Glutamatergic neuron (in vitro differentiated cells): ENCODE data around the gene PORCN. TPM values are rescaled to one million over a fixed set of nuclear protein-coding genes. Genes with fewer than 3 reads are reported as not detected.

ENCODE experiments used
- DNase-seq: peaks from one replicate; pipeline ENCODE4 v3.0.0; 2022
- H3K27ac Mint-ChIP-seq: one replicate; pipeline ENCODE4 v1.8.0; 2020; ENCODE audit warnings: mild to moderate bottlenecking, mixed read lengths, inconsistent platforms; ENCODE audit not compliant: unreplicated experiment
- H3K27me3 Mint-ChIP-seq: one replicate; pipeline ENCODE4 v1.8.0; 2020; ENCODE audit warnings: mild to moderate bottlenecking, moderate library complexity, mixed read lengths, inconsistent platforms; ENCODE audit not compliant: unreplicated experiment
- H3K36me3 Mint-ChIP-seq: one replicate; pipeline ENCODE4 v1.8.0; 2020; ENCODE audit warnings: mild to moderate bottlenecking, mixed read lengths, inconsistent platforms; ENCODE audit not compliant: unreplicated experiment
- H3K4me1 Mint-ChIP-seq: one replicate; pipeline ENCODE4 v1.8.0; 2020; ENCODE audit warnings: mild to moderate bottlenecking, low read depth, mixed read lengths, inconsistent platforms; ENCODE audit not compliant: unreplicated experiment
- H3K4me3 Mint-ChIP-seq: one replicate; pipeline ENCODE4 v1.8.0; 2020; ENCODE audit warnings: mild to moderate bottlenecking, mixed read lengths, inconsistent platforms; ENCODE audit not compliant: unreplicated experiment
- H3K9me3 Mint-ChIP-seq: one replicate; pipeline ENCODE4 v1.8.0; 2020; ENCODE audit warnings: mild to moderate bottlenecking, moderate library complexity, mixed read lengths, inconsistent platforms; ENCODE audit not compliant: unreplicated experiment
- CTCF ChIP-seq: fragments of 200-600 bp; sonication (generic); IDR thresholded peaks from one replicate; pipeline ENCODE4 v1.5.0; 2021; ENCODE audit not compliant: partially characterized antibody, unreplicated experiment
- total RNA-seq: library from RNA; stranded (reverse); fragmentation: NEBNext Ultra II Directional; extraction: Animal tissue kit (Norgen Biotek cat#: 25700); gene quantifications from one replicate; pipeline ENCODE4 v1.2.1, GENCODE V29; 2021; ENCODE audit not compliant: unreplicated experiment

Gene PORCN
- total RNA-seq, 1 donor from 2014 or later: 18.6 TPM

- Mint-ChIP-seq H3K27ac (no peak overlapping the region), H3K36me3 (no peaks in the 10 kb centered on the region), H3K4me3 (no peak overlapping the region), H3K9me3 (no peaks in the 10 kb centered on the region), H3K27me3 (peaks cover 1% of the 10 kb centered on the region), H3K4me1 (peaks cover 2% of the 10 kb centered on the region)
- peak; percentile 51 for DNase-seq
- TF ChIP-seq CTCF: no peak
Observed at GRCh38 chrX:48493890-48494364, 14.9 kb upstream of the PORCN start.

- TF ChIP-seq CTCF: no peak
- no peaks in the 10 kb centered on the region for H3K9me3 Mint-ChIP-seq
- H3K4me1 Mint-ChIP-seq: peaks cover 2% of the 10 kb centered on the region
- H3K27ac Mint-ChIP-seq: no peak overlapping the region
- DNase-seq: no peak
- H3K4me3 Mint-ChIP-seq: no peak overlapping the region
- peaks cover 1% of the 10 kb centered on the region for H3K27me3 Mint-ChIP-seq
- no peaks in the 10 kb centered on the region for H3K36me3 Mint-ChIP-seq
Observed at GRCh38 chrX:48496660-48497059, 12.1 kb upstream of the PORCN start.

GRCh38 chrX:48497871-48498270 lies 10.9 kb upstream of the PORCN start:
- Mint-ChIP-seq H3K27ac (peak overlapping the region; percentile 86), H3K4me3 (no peak overlapping the region), H3K9me3 (no peaks in the 10 kb centered on the region), H3K36me3 (no peaks in the 10 kb centered on the region), H3K4me1 (peaks cover 2% of the 10 kb centered on the region), H3K27me3 (peaks cover 1% of the 10 kb centered on the region)
- TF ChIP-seq CTCF: no peak
- DNase-seq: no peak

- TF ChIP-seq CTCF: no peak
- no peak for DNase-seq
- Mint-ChIP-seq H3K4me3 (peak overlapping the region; percentile 58), H3K27ac (peak overlapping the region; percentile 86), H3K36me3 (no peaks in the 10 kb centered on the region), H3K27me3 (peaks cover 1% of the 10 kb centered on the region), H3K4me1 (peaks cover 2% of the 10 kb centered on the region), H3K9me3 (no peaks in the 10 kb centered on the region)
Observed at GRCh38 chrX:48498374-48498809, 10.4 kb upstream of the PORCN start.

GRCh38 chrX:48504261-48504660 lies 4.5 kb upstream of the PORCN start:
- no peak for DNase-seq
- H3K9me3 Mint-ChIP-seq: peaks cover 2% of the 10 kb centered on the region
- no peak overlapping the region for H3K27ac Mint-ChIP-seq
- H3K27me3 Mint-ChIP-seq: peaks cover 2% of the 10 kb centered on the region
- TF ChIP-seq CTCF: no peak
- no peaks in the 10 kb centered on the region for H3K4me1 Mint-ChIP-seq
- no peak overlapping the region for H3K4me3 Mint-ChIP-seq
- H3K36me3 Mint-ChIP-seq: no peaks in the 10 kb centered on the region
